Keratinocyte (primary cell): ENCODE results near the gene MCM9. TPM values are rescaled to one million over a fixed set of nuclear protein-coding genes. Genes with fewer than 3 reads are reported as not detected.

Experiments used
- DNase-seq: peaks from one replicate; pipeline ENCODE4 v3.0.0-alpha.2; 2011; ENCODE audit warnings: low read depth, missing footprints, low spot score
- FAIRE-seq: peaks from 2 replicates; lab custom pipeline; 2011; peaks lifted over from hg19 to GRCh38; lab: Jason Lieb, UNC
- H2AFZ ChIP-seq: 2 replicates; pipeline ENCODE4 v1.6.0; 2012; ENCODE audit warnings: low read length, control low read depth, inconsistent platforms; ENCODE audit not compliant: control insufficient read depth
- H3K27ac ChIP-seq: 2 replicates; pipeline ENCODE4 v1.5.1; 2011; ENCODE audit warnings: low read length; ENCODE audit not compliant: control insufficient read depth, insufficient read depth
- H3K27me3 ChIP-seq: 3 replicates; pipeline ENCODE4 v1.6.0; 2011; ENCODE audit warnings: low read length; ENCODE audit not compliant: control insufficient read depth, insufficient read depth; ENCODE audit errors: extremely low read depth
- H3K36me3 ChIP-seq, 2 experiments: 2 replicates in 1 of 2; 3 replicates in 1 of 2; pipeline ENCODE4 v1.5.1; 2011; ENCODE audit warnings: low read length in 2 of 2, mild to moderate bottlenecking in 1 of 2; ENCODE audit not compliant: control insufficient read depth in 2 of 2, insufficient read depth in 2 of 2; ENCODE audit errors: extremely low read depth in 1 of 2
- H3K4me1 ChIP-seq: 3 replicates; pipeline ENCODE4 v1.5.1; 2011; ENCODE audit warnings: low read length; ENCODE audit not compliant: control insufficient read depth, insufficient read depth; ENCODE audit errors: extremely low read depth
- H3K4me2 ChIP-seq: 3 replicates; pipeline ENCODE4 v1.6.0; 2011; ENCODE audit warnings: low read depth, low read length; ENCODE audit not compliant: control insufficient read depth, insufficient read depth; ENCODE audit errors: extremely low read depth
- H3K4me3 ChIP-seq, 3 experiments: fragments of 200-600 bp in 1 of 3; sonication (generic) in 1 of 3; 2 replicates in 2 of 3; 3 replicates in 1 of 3; pipeline ENCODE4 v1.5.1; 2011 to 2016; ENCODE audit warnings: low read length in 3 of 3, mild to moderate bottlenecking in 3 of 3, control low read depth in 2 of 3, inconsistent platforms in 1 of 3, low read depth in 1 of 3, mixed read lengths in 1 of 3, mixed run types in 1 of 3, moderate library complexity in 1 of 3; ENCODE audit not compliant: control insufficient read depth in 2 of 3, insufficient read depth in 2 of 3; ENCODE audit errors: extremely low read depth in 1 of 3
- H3K79me2 ChIP-seq: 2 replicates; pipeline ENCODE4 v1.6.0; 2012; ENCODE audit warnings: low read length; ENCODE audit not compliant: control insufficient read depth, insufficient read depth
- H3K9ac ChIP-seq: 3 replicates; pipeline ENCODE4 v1.6.0; 2011; ENCODE audit warnings: low read length; ENCODE audit not compliant: control insufficient read depth, insufficient read depth; ENCODE audit errors: extremely low read depth
- H3K9me1 ChIP-seq: 3 replicates; pipeline ENCODE4 v1.6.0; 2011; ENCODE audit warnings: low read length; ENCODE audit not compliant: control insufficient read depth, insufficient read depth; ENCODE audit errors: extremely low read depth
- H3K9me3 ChIP-seq: 2 replicates; pipeline ENCODE4 v1.5.1; 2012; ENCODE audit warnings: low read depth, low read length; ENCODE audit not compliant: control insufficient read depth
- H4K20me1 ChIP-seq: 3 replicates; pipeline ENCODE4 v1.6.0; 2011; ENCODE audit warnings: low read length; ENCODE audit not compliant: control insufficient read depth, insufficient read depth; ENCODE audit errors: extremely low read depth
- EZH2 ChIP-seq: IDR thresholded peaks from one replicate; pipeline ENCODE4 v1.6.1; 2012; ENCODE audit warnings: inconsistent platforms, mild to moderate bottlenecking, low read length, moderate library complexity
- dilution Hi-C: fragments of 300-500 bp; cut with MboI; formaldehyde crosslinking; loops from one replicate; pipeline ENCODE4 v1.7.0; 2020; ENCODE audit warnings: low sequenced_read_pairs; ENCODE audit not compliant: extremely low pct_ligation_motif_present
- polyA plus RNA-seq, 5 experiments: library from polyadenylated mRNA; depleted of rRNA in 3 of 5; stranded (reverse) in 3 of 5; stranded (forward) in 1 of 5; unstranded in 1 of 5; fragments of >200 nt; gene quantifications; 1 replicate in 1 of 5; 2 replicates in 3 of 5; 3 replicates in 1 of 5; pipeline versions ENCODE4 v1.2.1 to v1.2.3, GENCODE V29; 2011 to 2012; ENCODE audit warnings: missing spikeins in 2 of 5, low read depth in 1 of 5, low replicate concordance in 1 of 5
- TF ChIP-seq, protein P1 (sequence below), 3 experiments: IDR thresholded peaks in 1 of 3; conservative IDR thresholded peaks in 1 of 3; optimal IDR thresholded peaks in 1 of 3; 2 replicates in 2 of 3; 3 replicates in 1 of 3; pipeline versions ENCODE3 to v1.5.1; 2011; ENCODE audit warnings: low read length in 3 of 3, mild to moderate bottlenecking in 3 of 3, moderate library complexity in 2 of 3, control low read depth in 1 of 3, inconsistent platforms in 1 of 3; ENCODE audit not compliant: insufficient read depth in 2 of 3; ENCODE audit errors: extremely low read depth in 1 of 3

Gene MCM9
- polyA plus RNA-seq, 1 donor (not counting 4 experiments of a cell fraction or from before 2014, with no cell fraction given) = 3.1 TPM

DNA sequence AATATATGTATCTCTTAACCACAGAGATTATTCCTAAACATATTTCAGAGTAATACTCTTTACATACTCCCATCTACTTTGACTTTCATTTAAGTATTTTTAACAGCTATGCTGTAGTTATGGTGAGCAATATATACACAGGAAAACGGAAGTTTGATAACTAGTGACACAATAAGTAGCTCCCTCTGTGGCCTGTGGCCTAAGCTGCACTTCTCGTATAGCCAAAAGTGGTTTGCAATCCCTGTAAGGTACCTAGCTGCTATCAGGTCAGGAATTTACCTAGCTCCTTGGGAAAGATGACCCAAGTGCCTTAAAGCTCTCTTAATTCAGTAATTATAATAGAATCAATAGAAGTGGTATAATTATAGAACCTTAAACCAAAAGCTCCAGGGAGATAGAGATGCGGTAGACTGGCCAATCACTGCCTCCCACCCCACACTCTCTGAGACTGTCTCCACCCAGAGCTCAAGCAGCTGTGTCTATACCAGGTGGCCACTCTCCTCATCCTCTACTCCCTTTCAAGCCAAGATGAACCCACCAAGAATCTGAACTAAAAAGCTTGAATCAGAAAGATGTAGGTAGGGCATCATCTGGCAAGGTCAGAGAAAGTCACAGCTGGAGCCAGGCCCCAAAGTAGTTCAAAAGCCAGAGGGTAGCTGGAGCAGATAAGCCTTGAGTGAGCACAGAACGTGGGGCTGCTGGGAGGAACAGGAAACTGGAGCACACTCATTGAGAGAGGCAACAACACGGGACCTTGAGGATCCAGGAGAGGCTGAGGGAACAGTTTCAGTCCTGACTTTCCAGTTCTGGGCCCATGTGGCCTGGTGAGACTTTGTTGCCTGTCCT, 125.9 kb downstream of the MCM9 start:
- TF ChIP-seq, protein P1, sequence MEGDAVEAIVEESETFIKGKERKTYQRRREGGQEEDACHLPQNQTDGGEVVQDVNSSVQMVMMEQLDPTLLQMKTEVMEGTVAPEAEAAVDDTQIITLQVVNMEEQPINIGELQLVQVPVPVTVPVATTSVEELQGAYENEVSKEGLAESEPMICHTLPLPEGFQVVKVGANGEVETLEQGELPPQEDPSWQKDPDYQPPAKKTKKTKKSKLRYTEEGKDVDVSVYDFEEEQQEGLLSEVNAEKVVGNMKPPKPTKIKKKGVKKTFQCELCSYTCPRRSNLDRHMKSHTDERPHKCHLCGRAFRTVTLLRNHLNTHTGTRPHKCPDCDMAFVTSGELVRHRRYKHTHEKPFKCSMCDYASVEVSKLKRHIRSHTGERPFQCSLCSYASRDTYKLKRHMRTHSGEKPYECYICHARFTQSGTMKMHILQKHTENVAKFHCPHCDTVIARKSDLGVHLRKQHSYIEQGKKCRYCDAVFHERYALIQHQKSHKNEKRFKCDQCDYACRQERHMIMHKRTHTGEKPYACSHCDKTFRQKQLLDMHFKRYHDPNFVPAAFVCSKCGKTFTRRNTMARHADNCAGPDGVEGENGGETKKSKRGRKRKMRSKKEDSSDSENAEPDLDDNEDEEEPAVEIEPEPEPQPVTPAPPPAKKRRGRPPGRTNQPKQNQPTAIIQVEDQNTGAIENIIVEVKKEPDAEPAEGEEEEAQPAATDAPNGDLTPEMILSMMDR (optimal IDR thresholded peaks at IDR 0.05 in 1 of 3, IDR thresholded peaks at IDR 0.05 in 1 of 3, conservative IDR thresholded peaks at IDR 0.05 in 1 of 3; ENCODE audit: extremely low read depth in 1 of 3, insufficient read depth in 2 of 3, low read length in 3 of 3) = no peak
- no peak for TF ChIP-seq EZH2
- dilution Hi-C loops = no loop called here
- Histone ChIP-seq H2AFZ (no peak overlapping the region), H4K20me1 (no peaks in the 10 kb centered on the region), H3K9me1 (no peaks in the 10 kb centered on the region), H3K27me3 (no peaks in the 10 kb centered on the region), H3K79me2 (no peaks in the 10 kb centered on the region), H3K36me3 (no peaks in the 10 kb centered on the region), H3K4me2 (no peak overlapping the region), H3K27ac (no peak overlapping the region), H3K4me1 (peaks cover 4% of the 10 kb centered on the region), H3K4me3 (no peak overlapping the region), H3K9ac (no peak overlapping the region), H3K9me3 (no peaks in the 10 kb centered on the region)
- FAIRE-seq (no peak), DNase-seq (no peak)

GRCh38 chr6:118804091-118804490, 130.9 kb downstream of the MCM9 start:
- H3K27ac ChIP-seq = no peak overlapping the region
- H3K9me1 ChIP-seq = no peaks in the 10 kb centered on the region
- DNase-seq (no peak), FAIRE-seq (no peak)
- H3K4me2 ChIP-seq = peak overlapping the region; percentile 32
- H3K36me3 ChIP-seq = no peaks in the 10 kb centered on the region
- no peaks in the 10 kb centered on the region for H3K9me3 ChIP-seq
- TF ChIP-seq, protein P1 (optimal IDR thresholded peaks at IDR 0.05 in 1 of 3, IDR thresholded peaks at IDR 0.05 in 1 of 3, conservative IDR thresholded peaks at IDR 0.05 in 1 of 3; ENCODE audit: extremely low read depth in 1 of 3, insufficient read depth in 2 of 3, low read length in 3 of 3) = no peak
- TF ChIP-seq EZH2 = no peak
- H2AFZ ChIP-seq = no peak overlapping the region
- H3K79me2 ChIP-seq = no peaks in the 10 kb centered on the region
- H3K4me1 ChIP-seq = peaks cover 12% of the 10 kb centered on the region
- no peaks in the 10 kb centered on the region for H3K27me3 ChIP-seq
- H3K9ac ChIP-seq = no peak overlapping the region
- no peaks in the 10 kb centered on the region for H4K20me1 ChIP-seq
- dilution Hi-C loops = no loop called here
- H3K4me3 ChIP-seq = peak overlapping the region in 1 of 3 experiments; percentile 17
